H4 (cell line): Measurements from ENCODE around the gene ZGRF1. TPM values are rescaled to one million over a fixed set of nuclear protein-coding genes. Genes with fewer than 3 reads are reported as not detected.
A peak's percentile ranks its signal among the peaks of the same experiment; 100 is the strongest.
"Not testable (repeated sequence)": the region's sequence is repeated elsewhere in the genome, so short reads cannot be mapped to it uniquely, and the experiment has no call there.

Source experiments
- DNase-seq: peaks from one replicate; pipeline ENCODE4 v3.0.0-alpha.2; 2015; ENCODE audit warnings: low spot score
- total RNA-seq: library from RNA; depleted of rRNA; stranded (reverse); fragments of >200 nt; shearing (Covaris generic); gene quantifications from 2 replicates; pipeline ENCODE4 v1.2.3, GENCODE V29; 2014

Gene ZGRF1
- total RNA-seq, 1 experiment from 2014 or later, result 10.4 TPM

- not testable (repeated sequence) for DNase-seq
These were observed 8.2 kb upstream of the ZGRF1 start for GRCh38 chr4:112644595-112645535.

- no peak for DNase-seq
These were observed 5.8 kb upstream of the ZGRF1 start for GRCh38 chr4:112642526-112642925.

GRCh38 chr4:112637552-112637866, 800 bp upstream of the ZGRF1 start:
- no peak for DNase-seq

GRCh38 chr4:112633477-112634235, 3.1 kb downstream of the ZGRF1 start:
- DNase-seq, result peak; percentile 28

GRCh38 chr4:112626228-112626627, 10.5 kb downstream of the ZGRF1 start:
- DNase-seq, result no peak

- DNase-seq, result no peak
These were observed 19.7 kb downstream of the ZGRF1 start for GRCh38 chr4:112616984-112617383.

GRCh38 chr4:112612814-112613213, 23.9 kb downstream of the ZGRF1 start:
- DNase-seq, result not testable (repeated sequence)

- DNase-seq, result peak; percentile 16
These were observed 32.1 kb downstream of the ZGRF1 start for GRCh38 chr4:112604589-112604988.

- no peak for DNase-seq
These were observed 41.7 kb downstream of the ZGRF1 start for GRCh38 chr4:112594993-112595392.

- no peak for DNase-seq
These were observed 43.1 kb downstream of the ZGRF1 start for GRCh38 chr4:112593438-112594133.

- no peak for DNase-seq
These were observed 44.0 kb downstream of the ZGRF1 start for GRCh38 chr4:112592717-112593116.

GRCh38 chr4:112591593-112591992, 45.1 kb downstream of the ZGRF1 start:
- DNase-seq, result no peak

GRCh38 chr4:112589206-112589605, 47.5 kb downstream of the ZGRF1 start:
- DNase-seq, result no peak

GRCh38 chr4:112585977-112586736, 50.6 kb downstream of the ZGRF1 start:
- no peak for DNase-seq

- no peak for DNase-seq
These were observed 69.2 kb downstream of the ZGRF1 start for GRCh38 chr4:112567536-112567935.

GRCh38 chr4:112564706-112565270, 71.9 kb downstream of the ZGRF1 start:
- no peak for DNase-seq

GRCh38 chr4:112563431-112564200, 73.1 kb downstream of the ZGRF1 start:
- DNase-seq, result no peak

GRCh38 chr4:112562254-112562879, 74.3 kb downstream of the ZGRF1 start:
- DNase-seq, result no peak

GRCh38 chr4:112560084-112560483, 76.6 kb downstream of the ZGRF1 start:
- no peak for DNase-seq

GRCh38 chr4:112559053-112559452, 77.7 kb downstream of the ZGRF1 start:
- DNase-seq, result no peak
